GM12892 (cell line): ENCODE measurements around the gene XAF1.

Source experiments
- POLR2A ChIP-seq: IDR thresholded peaks from 2 replicates; pipeline ENCODE4 v1.6.1; 2011; ENCODE audit warnings: low read depth, low read length, control low read depth
- POLR2AphosphoS5 ChIP-seq: IDR thresholded peaks from 2 replicates; pipeline ENCODE4 v1.6.1; 2011; ENCODE audit warnings: low read depth, low read length, control low read depth
- TAF1 ChIP-seq: IDR thresholded peaks from 2 replicates; pipeline ENCODE4 v1.6.1; 2011; ENCODE audit warnings: low read depth, mild to moderate bottlenecking, control low read depth, low read length, borderline replicate concordance

DNA sequence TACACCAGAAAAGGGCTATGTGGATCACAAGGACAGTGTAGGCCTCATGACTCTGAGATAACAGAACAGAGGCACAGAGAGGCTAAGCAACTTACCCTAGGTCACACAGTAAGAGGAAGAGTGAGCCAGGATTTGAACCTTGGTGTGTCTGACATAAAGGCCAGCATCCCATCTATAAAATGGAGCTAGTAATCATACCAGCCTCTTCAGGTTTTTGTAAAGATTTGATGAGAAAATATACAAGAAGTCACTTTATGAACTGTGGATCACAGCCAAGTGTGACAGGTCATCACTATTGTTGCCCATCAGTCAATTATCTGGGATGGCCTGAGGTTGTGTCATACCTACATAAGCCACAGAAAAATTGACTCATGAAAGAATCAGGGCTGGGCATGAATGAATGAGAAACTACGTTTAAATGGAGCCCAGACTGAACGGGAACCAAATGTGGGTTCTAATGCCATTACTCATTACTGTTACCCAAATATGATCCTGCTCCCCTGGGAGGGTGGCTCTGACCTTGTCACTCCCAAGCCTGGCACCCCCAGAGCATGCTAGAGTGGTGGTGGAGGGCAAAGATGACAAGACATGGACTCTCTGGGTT lies 41.1 kb downstream of the XAF1 start:
- TF ChIP-seq TAF1 (no peak), POLR2A (no peak), POLR2AphosphoS5 (no peak)
